ENCODE data around the gene EDDM13. TPM values are rescaled to one million over a fixed set of nuclear protein-coding genes. Genes with fewer than 3 reads are reported as not detected.
"Not testable (repeated sequence)": the region's sequence is repeated elsewhere in the genome, so short reads cannot be mapped to it uniquely, and the experiment has no call there.

The EDDM13 gene
- total and polyA plus RNA-seq, 2 donors from 2014 or later: 0.54 to 1.6 TPM

GRCh38 chr19:56306016-56306415, 33.5 kb downstream of the EDDM13 start:
- H3K27me3 ChIP-seq (ENCODE audit: control insufficient read depth, insufficient read depth, low read length): no peaks in the 10 kb centered on the region
- H3K4me1 ChIP-seq (ENCODE audit: control insufficient read depth in 2 of 3, insufficient read depth in 2 of 3, low read depth in 1 of 3, low read length in 3 of 3): no peaks in the 10 kb centered on the region
- intact Hi-C loops (cut with DNase I): no loop called here
- DNase-seq (peak in 3 of 5 donors; percentile 23 to 78 (median 34)), FAIRE-seq (no peak)
- TF ChIP-seq CTCF (IDR thresholded peaks at IDR 0.05; ENCODE audit: borderline replicate concordance, extremely low read depth, insufficient read depth): no peak
- H3K4me3 ChIP-seq (ENCODE audit: low read length in 3 of 3): peak overlapping the region in 1 of 3 donors; percentile 16
- no peak overlapping the region for H3K9ac ChIP-seq (ENCODE audit: low read length in 3 of 3)
- H3K9me3 ChIP-seq (ENCODE audit: control insufficient read depth in 2 of 3, insufficient read depth in 1 of 3, low read length in 3 of 3): no peaks in the 10 kb centered on the region
- H3K36me3 ChIP-seq (ENCODE audit: control insufficient read depth in 2 of 3, insufficient read depth in 3 of 3, low read length in 3 of 3): peaks cover 3 to 10% (median 4%) of the 10 kb centered on the region in 3 donors
- H3K27ac ChIP-seq (ENCODE audit: low read depth in 2 of 2, low read length in 2 of 2): no peak overlapping the region

GRCh38 chr19:56307062-56307461, 34.5 kb downstream of the EDDM13 start:
- DNase-seq: peak in 1 of 5 donors; percentile 64
- H3K27me3 ChIP-seq (ENCODE audit: control insufficient read depth, insufficient read depth, low read length); FAIRE-seq; H3K4me3 ChIP-seq (ENCODE audit: low read length in 3 of 3); H3K9me3 ChIP-seq (ENCODE audit: control insufficient read depth in 2 of 3, insufficient read depth in 1 of 3, low read length in 3 of 3); H3K4me1 ChIP-seq (ENCODE audit: control insufficient read depth in 2 of 3, insufficient read depth in 2 of 3, low read depth in 1 of 3, low read length in 3 of 3); intact Hi-C loops (cut with DNase I); H3K27ac ChIP-seq (ENCODE audit: low read depth in 2 of 2, low read length in 2 of 2); H3K36me3 ChIP-seq (ENCODE audit: control insufficient read depth in 2 of 3, insufficient read depth in 3 of 3, low read length in 3 of 3); H3K9ac ChIP-seq (ENCODE audit: low read length in 3 of 3): not testable (repeated sequence)

- no peaks in the 10 kb centered on the region for H3K9me3 ChIP-seq (ENCODE audit: control insufficient read depth in 2 of 3, insufficient read depth in 1 of 3, low read length in 3 of 3)
- peaks cover 0 to 10% (median 8%) of the 10 kb centered on the region in 3 donors for H3K36me3 ChIP-seq (ENCODE audit: control insufficient read depth in 2 of 3, insufficient read depth in 3 of 3, low read length in 3 of 3)
- intact Hi-C loops (cut with DNase I): no loop called here
- no peaks in the 10 kb centered on the region for H3K27me3 ChIP-seq (ENCODE audit: control insufficient read depth, insufficient read depth, low read length)
- DNase-seq (no peak), FAIRE-seq (no peak)
- no peak overlapping the region for H3K9ac ChIP-seq (ENCODE audit: low read length in 3 of 3)
- H3K27ac ChIP-seq (ENCODE audit: low read depth in 2 of 2, low read length in 2 of 2): no peak overlapping the region
- no peak for TF ChIP-seq CTCF (IDR thresholded peaks at IDR 0.05; ENCODE audit: borderline replicate concordance, extremely low read depth, insufficient read depth)
- peaks cover 0 to 8% (median 3%) of the 10 kb centered on the region in 3 donors for H3K4me1 ChIP-seq (ENCODE audit: control insufficient read depth in 2 of 3, insufficient read depth in 2 of 3, low read depth in 1 of 3, low read length in 3 of 3)
- H3K4me3 ChIP-seq (ENCODE audit: low read length in 3 of 3): no peak overlapping the region
These were observed 36.2 kb downstream of the EDDM13 start for GRCh38 chr19:56308792-56309191.

- DNase-seq (peak in 1 of 5 donors; percentile 37), FAIRE-seq (no peak)
- intact Hi-C loops (cut with DNase I): no loop called here
- Histone ChIP-seq H3K4me3 (ENCODE audit: low read length in 3 of 3) (no peak overlapping the region), H3K36me3 (ENCODE audit: control insufficient read depth in 2 of 3, insufficient read depth in 3 of 3, low read length in 3 of 3) (peaks cover 0 to 10% (median 8%) of the 10 kb centered on the region in 3 donors), H3K4me1 (ENCODE audit: control insufficient read depth in 2 of 3, insufficient read depth in 2 of 3, low read depth in 1 of 3, low read length in 3 of 3) (peaks cover 3 to 11% (median 6%) of the 10 kb centered on the region in 3 donors), H3K27ac (ENCODE audit: low read depth in 2 of 2, low read length in 2 of 2) (no peak overlapping the region), H3K9ac (ENCODE audit: low read length in 3 of 3) (no peak overlapping the region), H3K27me3 (ENCODE audit: control insufficient read depth, insufficient read depth, low read length) (no peaks in the 10 kb centered on the region), H3K9me3 (ENCODE audit: control insufficient read depth in 2 of 3, insufficient read depth in 1 of 3, low read length in 3 of 3) (no peaks in the 10 kb centered on the region)
- peak; percentile 28 for TF ChIP-seq CTCF (IDR thresholded peaks at IDR 0.05; ENCODE audit: borderline replicate concordance, extremely low read depth, insufficient read depth)
These were observed 37.1 kb downstream of the EDDM13 start for GRCh38 chr19:56309511-56310185.

Data from kidney (tissue), 14 donors.